ENCODE measurements around the gene BBS1. TPM values are rescaled to one million over a fixed set of nuclear protein-coding genes. Genes with fewer than 3 reads are reported as not detected.

The BBS1 gene
- total and polyA plus RNA-seq, 2 donors (not counting 3 experiments of a cell fraction or from before 2014, with no cell fraction given) = 29.2 to 32.9 TPM

DNA sequence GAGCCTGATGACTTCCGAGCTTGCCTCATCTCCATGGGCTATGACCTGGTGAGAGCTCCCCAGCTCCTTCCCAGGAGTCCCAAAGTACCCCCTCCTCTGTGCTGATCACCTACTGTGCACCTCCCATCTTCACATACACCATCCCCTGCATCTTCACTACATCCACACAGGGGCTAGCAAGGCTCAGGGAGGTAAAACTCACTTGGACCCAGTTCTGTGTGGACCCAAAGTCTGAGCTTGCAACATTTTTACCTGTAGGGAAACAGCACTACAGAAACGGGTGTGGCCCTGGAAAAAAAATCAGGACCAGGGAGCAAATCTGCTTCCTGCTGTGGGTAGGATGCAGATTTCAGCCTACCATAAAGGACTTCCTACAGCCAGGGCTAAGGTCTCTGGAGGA is 51.8 kb downstream of the BBS1 start:
- no peak overlapping the region for H3K4me3 ChIP-seq (replicated peaks in 1 of 3; ENCODE audit: insufficient read depth in 1 of 3, low read depth in 1 of 3, low read length in 3 of 3)
- H3K27ac ChIP-seq (ENCODE audit: insufficient read depth, low read depth, low read length) = no peak overlapping the region
- H3K79me2 ChIP-seq (ENCODE audit: control insufficient read depth, insufficient read depth, low read length) = no peaks in the 10 kb centered on the region
- no peaks in the 10 kb centered on the region for H3K9me3 ChIP-seq (replicated peaks; ENCODE audit: control insufficient read depth, insufficient read depth, low read length)
- H3K4me2 ChIP-seq (ENCODE audit: insufficient read depth, low read length) = no peak overlapping the region
- no peak overlapping the region for H2AFZ ChIP-seq (ENCODE audit: low read depth, low read length)
- H4K20me1 ChIP-seq (replicated peaks; ENCODE audit: control insufficient read depth, extremely low read depth, insufficient read depth, low read length) = no peaks in the 10 kb centered on the region
- POLR2A ChIA-PET = no interaction called here
- TF ChIP-seq POLR2AphosphoS5 (IDR thresholded peaks at IDR 0.05; ENCODE audit: insufficient read depth, low read depth, low read length) = no peak
- TF ChIP-seq, protein P1, sequence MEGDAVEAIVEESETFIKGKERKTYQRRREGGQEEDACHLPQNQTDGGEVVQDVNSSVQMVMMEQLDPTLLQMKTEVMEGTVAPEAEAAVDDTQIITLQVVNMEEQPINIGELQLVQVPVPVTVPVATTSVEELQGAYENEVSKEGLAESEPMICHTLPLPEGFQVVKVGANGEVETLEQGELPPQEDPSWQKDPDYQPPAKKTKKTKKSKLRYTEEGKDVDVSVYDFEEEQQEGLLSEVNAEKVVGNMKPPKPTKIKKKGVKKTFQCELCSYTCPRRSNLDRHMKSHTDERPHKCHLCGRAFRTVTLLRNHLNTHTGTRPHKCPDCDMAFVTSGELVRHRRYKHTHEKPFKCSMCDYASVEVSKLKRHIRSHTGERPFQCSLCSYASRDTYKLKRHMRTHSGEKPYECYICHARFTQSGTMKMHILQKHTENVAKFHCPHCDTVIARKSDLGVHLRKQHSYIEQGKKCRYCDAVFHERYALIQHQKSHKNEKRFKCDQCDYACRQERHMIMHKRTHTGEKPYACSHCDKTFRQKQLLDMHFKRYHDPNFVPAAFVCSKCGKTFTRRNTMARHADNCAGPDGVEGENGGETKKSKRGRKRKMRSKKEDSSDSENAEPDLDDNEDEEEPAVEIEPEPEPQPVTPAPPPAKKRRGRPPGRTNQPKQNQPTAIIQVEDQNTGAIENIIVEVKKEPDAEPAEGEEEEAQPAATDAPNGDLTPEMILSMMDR (IDR thresholded peaks at IDR 0.05; ENCODE audit: extremely low read depth in 1 of 2, insufficient read depth in 1 of 2, low read depth in 1 of 2, low read length in 2 of 2) = no peak
- no peak for TF ChIP-seq POLR2A (IDR thresholded peaks at IDR 0.05; ENCODE audit: low read depth, low read length)
- TF ChIP-seq MYC (IDR thresholded peaks at IDR 0.05; ENCODE audit: low read depth, low read length) = no peak
- no peak for TF ChIP-seq EZH2 (IDR thresholded peaks at IDR 0.05; ENCODE audit: borderline replicate concordance, low read depth, low read length, severe bottlenecking)
- TF ChIP-seq, protein P2, sequence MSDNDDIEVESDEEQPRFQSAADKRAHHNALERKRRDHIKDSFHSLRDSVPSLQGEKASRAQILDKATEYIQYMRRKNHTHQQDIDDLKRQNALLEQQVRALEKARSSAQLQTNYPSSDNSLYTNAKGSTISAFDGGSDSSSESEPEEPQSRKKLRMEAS (IDR thresholded peaks at IDR 0.05; ENCODE audit: insufficient read depth, insufficient read length) = no peak
- no peak for TF ChIP-seq GATA2 (IDR thresholded peaks at IDR 0.05; ENCODE audit: insufficient read depth, insufficient read length, low read depth, low read length)
- TF ChIP-seq FOS (IDR thresholded peaks at IDR 0.05; ENCODE audit: borderline replicate concordance, insufficient read depth, low read length) = no peak
- no peak for TF ChIP-seq JUN (IDR thresholded peaks at IDR 0.05; ENCODE audit: borderline replicate concordance, insufficient read depth, insufficient read length, low read depth)
- DNase-seq (ENCODE audit: low read depth, low spot score) (no peak), FAIRE-seq (no peak)
- peaks cover 5 to 6% of the 10 kb centered on the region in 2 experiments for H3K27me3 ChIP-seq (ENCODE audit: control insufficient read depth in 2 of 2, insufficient read depth in 2 of 2, low read length in 2 of 2)
- no peaks in the 10 kb centered on the region for H3K9me1 ChIP-seq (replicated peaks; ENCODE audit: control insufficient read depth, extremely low read depth, insufficient read depth, low read length)
- no peak overlapping the region for H3K9ac ChIP-seq (replicated peaks; ENCODE audit: extremely low read depth, insufficient read depth, low read length)
- intact Hi-C loops (cut with micrococcal nuclease) = no loop called here
- no TSS peak for BruUV-seq (replicated peaks)
- dilution Hi-C loops (cut with MboI; ENCODE audit: extremely low pct_ligation_motif_present, low sequenced_read_pairs) = no loop called here
- no peaks in the 10 kb centered on the region for H3K36me3 ChIP-seq (ENCODE audit: control insufficient read depth in 2 of 2, extremely low read depth in 1 of 2, insufficient read depth in 2 of 2, low read length in 2 of 2)
- H3K4me1 ChIP-seq (ENCODE audit: control insufficient read depth, extremely low read depth, insufficient read depth, low read length) = no peaks in the 10 kb centered on the region
- CTCF ChIA-PET = interaction anchor here (1.1 to 2.7 kb wide), 4 partner anchors 16 to 116 kb away, joined by 3 to 13 read pairs (median 6); partner anchors contain the start of genes CCDC87, CCS, RBM4 and RBM4B

Measured in endothelial cell of umbilical vein (primary cell).